Measurements from ENCODE around the gene GNA12. TPM values are rescaled to one million over a fixed set of nuclear protein-coding genes. Genes with fewer than 3 reads are reported as not detected.

The GNA12 gene
- total and polyA plus RNA-seq, 2 of the 4 experiments (the other 2 are of a cell fraction) = 14.3 to 93.9 TPM

GRCh38 chr7:2684501-2684900 is 159.6 kb downstream of the GNA12 start:
- intact Hi-C loops (cut with micrococcal nuclease) = no loop called here
- H2BK15ac ChIP-seq (ENCODE audit: low read depth, low read length) = no peak overlapping the region
- no TSS peak for BruUV-seq (replicated peaks)

More at GRCh38 chr7:2684501-2684900, 159.6 kb downstream of the GNA12 start:
- H3K14ac ChIP-seq (replicated peaks; ENCODE audit: low read depth, low read length) = no peak overlapping the region
- H2AK5ac ChIP-seq (ENCODE audit: low read depth, low read length) = no peak overlapping the region
- no peak overlapping the region for H3K56ac ChIP-seq (ENCODE audit: extremely low read depth, insufficient read depth, low read length)
- no peak overlapping the region for H2AFZ ChIP-seq (replicated peaks; ENCODE audit: low read length, poor library complexity)
- dilution Hi-C loops (cut with HindIII; ENCODE audit: low sequenced_read_pairs, unreplicated experiment) (no loop called here), in situ Hi-C loops (cut with MboI; ENCODE audit: low sequenced_read_pairs) (loop anchor here (25.0 kb wide), 1 partner anchor 478 kb away; no protein-coding TSS in a partner anchor)
- ATAC-seq (ENCODE audit: low read depth) (no peak), DNase-seq (no peak)
- H3K23ac ChIP-seq (ENCODE audit: low read depth, low read length) = no peak overlapping the region
- H3K4me2 ChIP-seq (ENCODE audit: low read depth, low read length) = no peak overlapping the region
- H3K4ac ChIP-seq (ENCODE audit: low read depth, low read length) = no peak overlapping the region
- no peak overlapping the region for H3K27ac ChIP-seq (ENCODE audit: insufficient read depth, low read length)
- ChIA-PET CTCF (no interaction called here), POLR2A (ENCODE audit: unreplicated experiment) (no interaction called here)
- H4K8ac ChIP-seq (ENCODE audit: low read depth in 2 of 2, low read length in 2 of 2) = no peak overlapping the region
- H3K36me3 ChIP-seq (ENCODE audit: control insufficient read depth, insufficient read depth, low read length) = no peaks in the 10 kb centered on the region
- H4K91ac ChIP-seq (ENCODE audit: insufficient read depth, low read depth, low read length) = no peak overlapping the region
- H3K18ac ChIP-seq (ENCODE audit: low read depth, low read length) = no peak overlapping the region
- H2AK9ac ChIP-seq (replicated peaks; ENCODE audit: low read depth, low read length, poor library complexity) = no peak overlapping the region
- TF ChIP-seq MAZ (IDR thresholded peaks at IDR 0.05; ENCODE audit: borderline replicate concordance, low read depth, low read length) (no peak), RCOR1 (IDR thresholded peaks at IDR 0.05; ENCODE audit: insufficient replicate concordance, low read length) (no peak), POLR2A (IDR thresholded peaks at IDR 0.05; ENCODE audit: low read depth, low read length) (no peak), NFE2L2 (IDR thresholded peaks at IDR 0.05; ENCODE audit: low read depth, low read length) (no peak), CHD1 (IDR thresholded peaks at IDR 0.05; ENCODE audit: low read depth, low read length) (no peak), RAD21 (IDR thresholded peaks at IDR 0.05; ENCODE audit: low read length) (no peak), RFX5 (IDR thresholded peaks at IDR 0.05; ENCODE audit: low read depth, low read length) (no peak)
- no peak overlapping the region for H3K9ac ChIP-seq (ENCODE audit: low read depth, low read length)
- no peaks in the 10 kb centered on the region for H3K79me1 ChIP-seq (ENCODE audit: low read depth in 1 of 2, low read length in 2 of 2)
- H4K5ac ChIP-seq (ENCODE audit: low read depth, low read length) = no peak overlapping the region
- no peaks in the 10 kb centered on the region for H4K20me1 ChIP-seq (ENCODE audit: insufficient read depth, low read length)
- 100% methylated on average over 6 of the region's 11 CpGs; no CpG with 5 or more reads in 1 of the 2 experiments for WGBS, 2 experiments (ENCODE audit: extremely low coverage in 2 of 2, insufficient read length in 1 of 2)
- H3K27me3 ChIP-seq (ENCODE audit: control insufficient read depth, insufficient read depth, low read length) = peaks cover 12% of the 10 kb centered on the region; the same call in 1 of the 2 replicates
- H3K4me3 ChIP-seq (ENCODE audit: insufficient read depth, low read depth, low read length) = no peak overlapping the region
- peaks cover 2% of the 10 kb centered on the region; the same call in 1 of the 2 replicates for H3K9me3 ChIP-seq (ENCODE audit: control insufficient read depth, insufficient read depth, low read length)
- H2BK20ac ChIP-seq (ENCODE audit: low read depth, low read length) = no peak overlapping the region
- H2BK5ac ChIP-seq (ENCODE audit: low read depth, low read length, poor library complexity, severe bottlenecking) = no peak overlapping the region
- no peak overlapping the region for H2BK120ac ChIP-seq (ENCODE audit: low read depth, low read length)
- H3K9me1 ChIP-seq (ENCODE audit: insufficient read depth, low read length) = no peaks in the 10 kb centered on the region
- H3K4me1 ChIP-seq (ENCODE audit: control insufficient read depth, insufficient read depth, low read length) = peaks cover 6% of the 10 kb centered on the region

Data from IMR-90 (cell line).